PC-9 (cell line): ENCODE results near the gene DPEP1.

Experiments
- CTCF ChIP-seq: fragments of 200-600 bp; sonication (generic); conservative IDR thresholded peaks from 2 replicates; pipeline ENCODE4 v1.6.1; 2017; ENCODE audit warnings: mixed run types, antibody characterized with exemption, mild to moderate bottlenecking, moderate library complexity
- EZH2 ChIP-seq: fragments of 200-600 bp; sonication (generic); IDR thresholded peaks from 2 replicates; pipeline ENCODE4 v1.8.0; 2017; ENCODE audit warnings: antibody characterized with exemption, low read depth

- TF ChIP-seq EZH2 (no peak), CTCF (no peak)
These were observed 25.9 kb downstream of the DPEP1 start for GRCh38 chr16:89639385-89639784.
